Immature natural killer cell (primary cell): ENCODE measurements around the gene TECTB. TPM values are rescaled to one million over a fixed set of nuclear protein-coding genes. Genes with fewer than 3 reads are reported as not detected.

Source experiments
- DNase-seq, 3 donors: peaks; one replicate each; pipeline ENCODE4 v3.0.0; 2022; ENCODE audit warnings: mixed read lengths in 1 of 3
- H3K27ac Mint-ChIP-seq, 6 donors: one replicate each; pipeline ENCODE4 v1.8.0; 2020; ENCODE audit warnings: mixed read lengths in 6 of 6, mild to moderate bottlenecking in 5 of 6, inconsistent platforms in 4 of 6, moderate library complexity in 3 of 6
- H3K27me3 Mint-ChIP-seq, 3 donors: one replicate each; pipeline ENCODE4 v1.8.0; 2020 to 2021; ENCODE audit warnings: low read depth in 3 of 3, mild to moderate bottlenecking in 3 of 3, mixed read lengths in 3 of 3, moderate library complexity in 3 of 3, inconsistent platforms in 1 of 3
- H3K36me3 Mint-ChIP-seq, 3 donors: one replicate each; pipeline ENCODE4 v1.8.0; 2020; ENCODE audit warnings: mixed read lengths in 3 of 3, inconsistent platforms in 2 of 3, mild to moderate bottlenecking in 2 of 3
- H3K4me1 Mint-ChIP-seq, 2 donors: one replicate each; pipeline ENCODE4 v1.8.0; 2020; ENCODE audit warnings: inconsistent platforms in 2 of 2, mild to moderate bottlenecking in 2 of 2, mixed read lengths in 2 of 2, moderate library complexity in 1 of 2
- H3K4me3 Mint-ChIP-seq, 5 donors: one replicate each; pipeline ENCODE4 v1.8.0; 2020; ENCODE audit warnings: mild to moderate bottlenecking in 5 of 5, mixed read lengths in 5 of 5, inconsistent platforms in 3 of 5, moderate library complexity in 3 of 5
- H3K9me3 Mint-ChIP-seq, 6 donors: one replicate each; pipeline ENCODE4 v1.8.0; 2020; ENCODE audit warnings: mild to moderate bottlenecking in 6 of 6, mixed read lengths in 6 of 6, inconsistent platforms in 4 of 6, moderate library complexity in 3 of 6
- polyA plus RNA-seq, 3 donors: library from polyadenylated mRNA; unstranded; fragments of 300-500 nt; fragmentation: Illumina TruSeq; gene quantifications; one replicate each; pipeline ENCODE4 v1.2.3, GENCODE V29; 2021

The TECTB gene
- polyA plus RNA-seq = not detected

DNA sequence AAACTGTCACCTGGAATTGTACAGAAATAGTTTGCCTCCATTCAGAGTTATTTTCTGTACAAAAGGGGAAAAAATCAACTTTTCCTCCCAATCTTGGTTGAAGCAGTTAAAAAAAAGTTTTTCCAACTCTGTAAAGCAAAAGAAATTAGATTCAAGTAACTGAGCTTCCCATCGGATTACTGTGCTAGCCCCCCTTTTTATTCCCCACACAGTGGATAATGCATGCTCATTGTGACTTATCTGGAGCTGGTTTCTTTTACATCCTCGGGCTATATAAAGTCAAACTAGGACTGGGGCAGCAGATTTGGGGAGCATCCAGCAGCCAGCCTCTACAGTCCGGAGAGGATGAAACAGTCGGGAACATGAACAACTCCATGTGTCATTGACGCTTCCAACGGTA, at the start of gene TECTB:
TSS of gene TECTB (plus strand) at position 301 of the 400 bp plus-strand sequence. CDS start 335 bp downstream, outside the sequence.
- no peak for DNase-seq
- H3K36me3 Mint-ChIP-seq = no peaks in the 10 kb centered on the region

DNA sequence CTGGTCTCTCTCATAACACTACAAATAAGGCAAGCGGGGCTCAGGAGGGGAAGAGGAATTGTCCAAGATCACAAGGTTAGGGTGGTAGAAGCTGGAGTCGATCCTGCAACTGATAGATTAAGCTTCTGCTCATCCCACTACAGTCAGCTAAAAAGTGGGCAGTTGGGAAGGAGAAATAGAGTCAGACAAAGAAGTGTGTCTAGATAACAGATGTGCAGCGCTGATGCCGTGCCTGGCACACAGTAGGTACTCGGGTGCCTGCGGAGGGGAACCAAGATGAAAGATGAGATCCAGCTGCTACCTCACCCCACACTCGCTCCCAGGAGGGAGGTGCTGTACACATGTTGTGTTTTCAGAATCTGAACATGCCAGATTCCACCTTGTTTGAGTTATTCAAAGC, 48.1 kb upstream of the TECTB start:
- Mint-ChIP-seq H3K9me3 (no peaks in the 10 kb centered on the region), H3K4me1 (no peaks in the 10 kb centered on the region), H3K36me3 (no peaks in the 10 kb centered on the region), H3K27ac (no peak overlapping the region), H3K4me3 (no peak overlapping the region), H3K27me3 (peaks cover 0 to 7% (median 4%) of the 10 kb centered on the region in 3 donors)
- no peak for DNase-seq

More for the DNA sequence above, at the start of gene TECTB:
- Mint-ChIP-seq H3K4me1 (no peaks in the 10 kb centered on the region), H3K9me3 (no peaks in the 10 kb centered on the region), H3K27me3 (peaks cover 0 to 4% (median 0%) of the 10 kb centered on the region in 3 donors), H3K4me3 (no peak within 1 kb of the TSS), H3K27ac (no peak within 1 kb of the TSS)

DNA sequence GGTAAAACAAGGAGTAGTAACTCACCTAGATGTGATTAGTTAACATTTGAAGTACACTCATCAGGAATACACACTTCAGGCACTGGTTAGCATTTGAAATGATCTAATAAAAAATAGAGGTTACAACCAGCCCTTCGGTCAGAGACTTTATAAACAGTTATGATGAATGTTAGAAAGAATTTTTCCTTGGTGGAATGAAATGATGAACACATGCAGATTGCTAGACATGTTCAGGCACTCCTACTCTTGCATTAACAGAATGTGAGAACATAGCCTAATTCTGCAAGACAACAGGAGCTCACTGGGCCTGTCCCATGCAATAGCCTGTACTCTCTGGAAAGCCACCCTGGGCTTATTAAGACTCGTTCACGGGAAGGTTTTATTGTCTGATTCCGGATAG, 47.3 kb upstream of the TECTB start:
- Mint-ChIP-seq H3K4me1 (no peaks in the 10 kb centered on the region), H3K27me3 (peaks cover 0 to 7% (median 4%) of the 10 kb centered on the region in 3 donors), H3K4me3 (no peak overlapping the region), H3K9me3 (peaks cover under 1 to 3% (median 2%) of the 10 kb centered on the region in 6 donors), H3K27ac (no peak overlapping the region), H3K36me3 (peaks cover 0 to 1% (median 0%) of the 10 kb centered on the region in 3 donors)
- no peak for DNase-seq

DNA sequence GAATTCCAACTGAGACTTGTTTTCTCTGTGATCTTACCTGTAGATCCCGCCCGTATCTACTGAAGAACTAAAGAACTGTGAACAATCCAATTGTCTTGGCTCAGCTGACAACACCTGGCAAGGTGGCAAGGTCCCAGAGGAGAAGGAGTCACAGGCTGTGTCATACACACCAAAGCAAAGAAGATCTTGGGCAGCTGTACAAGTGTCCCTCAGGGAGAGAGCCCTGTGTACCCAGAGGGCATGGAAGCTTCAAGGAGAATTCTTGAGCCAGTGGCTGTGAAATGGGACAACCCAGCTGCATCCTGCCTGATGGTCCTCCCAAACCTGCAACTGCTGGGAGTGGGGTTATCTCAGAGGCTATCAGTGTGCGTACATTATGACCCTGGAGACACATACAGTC, 46.7 kb upstream of the TECTB start:
- Mint-ChIP-seq H3K9me3 (peaks cover 2 to 8% (median 6%) of the 10 kb centered on the region in 6 donors), H3K27ac (no peak overlapping the region), H3K4me3 (no peak overlapping the region), H3K27me3 (peaks cover 0 to 7% (median 3%) of the 10 kb centered on the region in 3 donors), H3K4me1 (no peaks in the 10 kb centered on the region), H3K36me3 (peaks cover 0 to 4% (median 0%) of the 10 kb centered on the region in 3 donors)
- DNase-seq = no peak

DNA sequence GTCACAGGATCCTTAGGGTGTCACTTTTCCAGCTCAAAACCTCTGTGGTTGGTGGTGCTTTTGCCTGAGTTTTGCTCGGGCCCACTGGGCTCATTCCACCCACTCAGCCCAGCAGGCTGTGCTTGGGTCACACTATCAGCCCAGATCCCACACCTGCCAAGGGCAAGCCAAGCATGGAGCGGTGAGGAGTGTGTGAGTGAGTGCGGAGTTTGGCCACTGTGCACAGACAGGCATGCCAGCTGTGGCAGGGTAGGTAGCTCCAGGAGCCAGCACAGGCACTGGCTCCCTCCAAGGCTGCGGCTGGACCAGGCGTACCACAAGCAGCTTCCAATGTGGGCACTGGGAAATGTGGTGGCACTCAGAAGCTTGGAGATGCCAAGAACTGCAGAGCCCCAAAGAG, 43.9 kb upstream of the TECTB start:
- H3K27me3 Mint-ChIP-seq = peaks cover 0 to 11% (median 3%) of the 10 kb centered on the region in 3 donors
- H3K4me3 Mint-ChIP-seq = no peak overlapping the region
- no peak for DNase-seq
- H3K36me3 Mint-ChIP-seq = peaks cover 0 to 4% (median 0%) of the 10 kb centered on the region in 3 donors
- H3K27ac Mint-ChIP-seq = no peak overlapping the region
- H3K4me1 Mint-ChIP-seq = no peaks in the 10 kb centered on the region
- H3K9me3 Mint-ChIP-seq = peaks cover 2 to 8% (median 6%) of the 10 kb centered on the region in 6 donors

DNA sequence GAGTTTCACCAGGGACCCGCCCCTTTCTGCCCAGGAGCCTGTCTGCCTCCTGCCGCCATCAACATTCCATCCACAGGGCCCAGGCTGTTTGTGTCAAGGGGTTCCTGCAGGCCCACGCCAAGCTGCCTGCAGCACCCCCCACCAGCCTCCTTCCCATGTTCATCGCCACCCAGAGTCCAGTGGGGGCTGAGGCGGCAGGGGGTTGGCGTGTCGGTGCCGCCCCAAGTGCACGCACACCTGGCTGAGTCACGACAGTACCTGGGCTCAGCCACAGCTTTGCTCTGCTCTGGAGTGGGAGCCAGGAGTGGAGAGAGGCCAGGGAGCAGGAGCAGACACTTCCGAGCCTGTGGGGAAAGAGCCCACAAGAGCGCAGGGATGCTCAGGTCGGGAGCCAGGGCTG, 42.8 kb upstream of the TECTB start:
- peaks cover 2 to 8% (median 6%) of the 10 kb centered on the region in 6 donors for H3K9me3 Mint-ChIP-seq
- no peak overlapping the region for H3K4me3 Mint-ChIP-seq
- peaks cover 0 to 11% (median 3%) of the 10 kb centered on the region in 3 donors for H3K27me3 Mint-ChIP-seq
- no peak overlapping the region for H3K27ac Mint-ChIP-seq
- H3K4me1 Mint-ChIP-seq = no peaks in the 10 kb centered on the region
- peaks cover 0 to 4% (median 0%) of the 10 kb centered on the region in 3 donors for H3K36me3 Mint-ChIP-seq
- DNase-seq = no peak

DNA sequence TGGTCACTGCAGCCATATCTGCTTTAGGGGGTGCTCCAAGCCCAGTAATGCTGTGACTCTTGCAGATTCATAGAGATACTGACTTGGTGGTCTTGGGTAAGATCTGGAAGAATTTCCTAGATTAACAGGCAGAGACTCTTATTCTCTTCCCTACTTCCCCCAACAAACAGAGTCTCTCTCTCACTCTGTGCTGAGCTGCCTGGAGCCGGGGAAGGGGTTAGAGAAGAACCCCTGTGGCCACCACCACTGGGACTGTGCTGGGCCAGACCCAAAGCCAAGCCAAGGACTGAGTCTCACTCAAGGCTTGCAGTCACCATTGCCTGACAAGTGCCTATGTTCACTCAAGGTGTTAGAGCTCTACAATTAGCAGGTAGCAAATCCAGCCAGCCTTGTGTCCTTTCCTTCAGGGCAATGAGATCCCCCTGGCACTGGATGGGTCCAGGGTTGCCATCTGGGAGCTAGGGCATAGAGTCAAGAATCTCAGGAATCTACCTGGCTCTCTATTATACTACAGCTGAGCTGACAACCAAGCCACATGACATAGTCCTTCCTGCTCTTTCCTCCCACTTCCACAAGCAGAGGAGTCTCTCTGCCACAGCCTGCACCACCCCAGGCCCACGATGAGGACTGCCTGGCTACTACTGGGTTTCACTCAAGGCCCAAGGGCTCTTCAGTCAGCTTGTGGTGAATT, 41.4 kb upstream of the TECTB start:
- no peak for DNase-seq
- Mint-ChIP-seq H3K4me1 (no peaks in the 10 kb centered on the region), H3K36me3 (peaks cover 0 to 4% (median 0%) of the 10 kb centered on the region in 3 donors), H3K4me3 (no peak overlapping the region), H3K27me3 (peaks cover 1 to 11% (median 3%) of the 10 kb centered on the region in 3 donors), H3K27ac (no peak overlapping the region), H3K9me3 (peaks cover 2 to 8% (median 6%) of the 10 kb centered on the region in 6 donors)

DNA sequence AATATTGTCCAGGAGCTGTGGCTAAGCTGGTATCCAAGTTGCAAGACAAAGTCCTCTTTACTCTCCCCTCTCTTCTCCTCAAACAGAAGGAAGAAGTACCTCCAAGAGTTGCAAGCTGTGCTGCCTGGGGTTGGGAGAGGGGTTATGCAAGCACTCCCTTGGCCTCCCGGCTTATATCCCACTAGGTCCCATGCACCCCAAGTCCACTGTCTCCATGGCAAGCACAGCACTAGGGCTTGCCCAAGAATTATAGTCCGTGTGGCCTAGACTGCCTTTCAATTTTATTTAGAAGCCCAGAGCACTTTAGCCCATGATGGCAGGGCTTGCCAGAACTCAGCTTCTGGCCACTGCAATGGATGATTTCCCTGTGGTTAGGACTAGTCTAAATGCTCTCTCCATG, 40.4 kb upstream of the TECTB start:
- Mint-ChIP-seq H3K27ac (no peak overlapping the region), H3K4me1 (no peaks in the 10 kb centered on the region), H3K9me3 (peaks cover 2 to 8% (median 6%) of the 10 kb centered on the region in 6 donors), H3K4me3 (no peak overlapping the region), H3K36me3 (peaks cover 0 to 4% (median 0%) of the 10 kb centered on the region in 3 donors), H3K27me3 (peaks cover 1 to 11% (median 3%) of the 10 kb centered on the region in 3 donors)
- DNase-seq = no peak

DNA sequence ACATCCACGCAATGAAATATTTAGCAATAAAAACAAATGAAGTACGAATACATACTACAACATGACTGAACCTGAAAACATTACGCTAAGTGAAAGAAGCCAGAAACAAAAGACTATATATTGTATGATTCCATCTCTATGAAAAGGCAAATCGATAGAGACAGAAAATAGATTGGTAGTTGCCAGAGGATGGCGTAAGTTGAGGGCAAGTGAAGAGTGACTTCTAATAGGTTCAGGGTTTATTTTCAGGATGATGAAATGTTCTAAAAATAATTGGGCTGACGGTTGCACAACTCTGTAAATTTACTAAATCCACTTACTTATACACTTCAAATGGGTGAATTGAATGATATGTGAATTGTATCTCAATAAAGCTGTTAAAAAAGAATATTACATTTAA, 39.5 kb upstream of the TECTB start:
- Mint-ChIP-seq H3K4me1 (no peaks in the 10 kb centered on the region), H3K36me3 (peaks cover 0 to 4% (median 0%) of the 10 kb centered on the region in 3 donors), H3K27me3 (peaks cover 1 to 6% (median 3%) of the 10 kb centered on the region in 3 donors), H3K4me3 (no peak overlapping the region), H3K9me3 (peaks cover 4 to 8% (median 8%) of the 10 kb centered on the region in 6 donors), H3K27ac (no peak overlapping the region)
- no peak for DNase-seq

DNA sequence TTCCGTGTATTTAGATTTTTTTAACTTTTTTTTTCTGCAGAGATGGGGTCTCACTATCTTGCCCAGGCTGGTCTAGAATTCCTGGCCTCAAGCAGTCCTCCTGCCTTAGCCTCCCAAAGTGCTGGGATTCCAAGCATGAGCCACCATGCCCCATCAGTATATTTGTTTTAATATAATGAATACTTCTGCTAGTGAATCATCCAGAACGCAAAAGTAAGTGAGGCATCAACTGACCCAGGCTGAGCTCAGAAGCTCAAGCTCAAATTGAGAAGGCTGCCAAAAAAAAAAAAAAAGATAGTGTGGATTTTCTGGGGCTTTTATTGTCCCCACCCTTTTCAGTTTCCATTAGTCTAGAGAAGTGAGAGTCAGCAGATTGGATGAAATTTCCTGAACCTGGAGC, 39.0 kb upstream of the TECTB start:
- no peak for DNase-seq
- Mint-ChIP-seq H3K36me3 (peaks cover 0 to 4% (median 0%) of the 10 kb centered on the region in 3 donors), H3K4me1 (no peaks in the 10 kb centered on the region), H3K27ac (peak overlapping the region in 1 of 6 donors; percentile 51), H3K9me3 (peaks cover 4 to 13% (median 8%) of the 10 kb centered on the region in 6 donors), H3K4me3 (no peak overlapping the region), H3K27me3 (peaks cover 1 to 6% (median 3%) of the 10 kb centered on the region in 3 donors)

DNA sequence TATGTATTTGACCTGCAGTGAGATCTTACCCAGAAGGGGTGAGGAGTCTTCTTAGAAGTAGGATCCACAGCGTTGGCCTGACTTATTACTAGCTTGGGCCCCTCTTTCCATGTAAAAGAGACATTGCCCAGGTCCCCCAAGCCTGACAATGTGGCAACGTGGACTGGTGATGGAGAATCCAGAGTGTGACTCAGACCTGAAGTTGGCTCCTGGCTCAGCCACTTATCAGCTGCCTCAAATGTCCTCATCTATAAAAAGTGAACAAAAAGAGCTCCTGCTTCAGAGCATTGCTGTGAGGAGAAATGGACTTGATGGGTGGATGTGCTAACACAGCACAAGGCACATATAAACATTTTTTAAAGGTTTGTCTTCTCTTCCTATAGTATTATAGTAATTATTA, 35.4 kb upstream of the TECTB start:
- no peak for DNase-seq

DNA sequence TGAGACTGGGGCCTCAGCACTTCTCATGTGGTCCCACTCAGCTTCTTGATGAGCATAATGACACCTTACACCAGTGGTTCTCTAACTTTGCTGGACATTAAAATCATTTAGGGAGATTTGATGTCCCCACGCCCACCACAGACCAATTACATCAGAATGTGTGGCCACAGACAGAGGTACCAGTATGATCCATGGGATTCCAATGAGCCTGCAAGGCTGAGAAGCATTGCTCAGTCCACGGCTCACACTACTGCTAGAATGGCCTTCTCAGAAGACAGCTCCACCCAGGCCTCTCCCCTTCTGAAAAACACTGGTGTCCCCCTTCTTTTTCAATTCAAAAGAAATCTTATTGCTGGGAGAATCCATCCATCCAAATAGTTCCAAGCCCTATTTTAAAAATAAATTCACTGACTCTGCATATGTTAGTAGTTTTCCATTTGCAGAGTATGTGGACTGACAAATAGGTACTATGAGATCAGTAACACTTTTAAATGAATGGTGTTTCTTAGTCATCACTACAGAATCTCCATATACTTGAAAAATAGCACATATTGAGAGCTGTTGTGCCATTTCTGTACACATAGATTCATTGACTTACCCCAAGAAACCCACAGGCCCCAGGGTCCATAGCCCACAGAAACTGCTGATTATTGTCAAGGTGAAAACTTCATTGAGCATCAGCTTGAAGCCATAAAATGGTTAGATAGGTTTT, 34.5 kb upstream of the TECTB start:
- H3K27me3 Mint-ChIP-seq = peaks cover 0 to 3% (median 3%) of the 10 kb centered on the region in 3 donors
- no peak overlapping the region for H3K4me3 Mint-ChIP-seq
- H3K4me1 Mint-ChIP-seq = no peaks in the 10 kb centered on the region
- H3K9me3 Mint-ChIP-seq = peaks cover 0 to 22% (median 6%) of the 10 kb centered on the region in 6 donors
- H3K27ac Mint-ChIP-seq = no peak overlapping the region
- no peaks in the 10 kb centered on the region for H3K36me3 Mint-ChIP-seq
- no peak for DNase-seq

More for the DNA sequence above, 35.4 kb upstream of the TECTB start:
- Mint-ChIP-seq H3K27me3 (peaks cover 0 to 4% (median 3%) of the 10 kb centered on the region in 3 donors), H3K4me1 (no peaks in the 10 kb centered on the region), H3K27ac (no peak overlapping the region), H3K4me3 (no peak overlapping the region), H3K9me3 (peaks cover 0 to 22% (median 6%) of the 10 kb centered on the region in 6 donors), H3K36me3 (no peaks in the 10 kb centered on the region)

DNA sequence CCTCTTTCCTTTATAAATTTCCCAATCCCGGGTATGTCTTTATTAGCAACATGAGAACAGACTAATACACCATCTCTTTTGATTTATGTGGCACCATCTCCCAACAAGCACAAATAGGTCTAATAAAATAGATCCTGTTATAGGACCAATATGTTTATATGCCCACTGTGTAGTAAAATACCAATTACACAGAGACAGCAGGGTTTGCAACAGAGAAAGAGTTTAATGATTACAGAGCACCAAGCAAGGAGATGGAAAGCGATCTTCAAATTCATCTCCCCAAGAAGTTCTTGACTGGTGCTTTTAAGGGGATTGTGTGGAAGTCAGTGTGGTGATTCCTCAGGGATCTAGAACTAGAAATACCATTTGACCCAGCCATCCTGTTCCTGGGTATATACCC, 33.5 kb upstream of the TECTB start:
- DNase-seq = no peak
- no peaks in the 10 kb centered on the region for H3K4me1 Mint-ChIP-seq
- H3K9me3 Mint-ChIP-seq = peaks cover 0 to 22% (median 6%) of the 10 kb centered on the region in 6 donors
- H3K27ac Mint-ChIP-seq = no peak overlapping the region
- H3K4me3 Mint-ChIP-seq = no peak overlapping the region
- peaks cover 0 to 3% (median 3%) of the 10 kb centered on the region in 3 donors for H3K27me3 Mint-ChIP-seq
- no peaks in the 10 kb centered on the region for H3K36me3 Mint-ChIP-seq

DNA sequence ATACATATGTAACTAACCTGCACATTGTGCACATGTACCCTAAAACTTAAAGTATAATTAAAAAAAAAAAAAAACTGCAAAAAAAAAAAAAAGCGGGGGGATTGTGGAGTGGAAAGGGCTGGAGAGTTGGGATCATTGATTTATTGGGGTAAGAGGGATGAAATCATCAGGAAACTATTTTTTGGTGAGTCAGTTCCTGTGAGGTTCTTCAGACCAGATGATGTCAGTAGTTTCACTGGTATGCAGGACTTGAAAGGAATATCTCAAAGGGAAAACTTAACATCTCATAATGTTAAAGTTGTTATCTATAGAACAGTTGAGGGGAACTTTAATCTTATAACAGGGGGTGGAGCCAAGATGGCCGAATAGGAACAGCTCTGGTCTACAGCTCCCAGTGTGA, 32.6 kb upstream of the TECTB start:
- no peaks in the 10 kb centered on the region for H3K4me1 Mint-ChIP-seq
- no peak overlapping the region for H3K4me3 Mint-ChIP-seq
- H3K9me3 Mint-ChIP-seq = peaks cover 0 to 22% (median 6%) of the 10 kb centered on the region in 6 donors
- DNase-seq = no peak
- H3K36me3 Mint-ChIP-seq = no peaks in the 10 kb centered on the region
- H3K27ac Mint-ChIP-seq = no peak overlapping the region
- peaks cover 1 to 3% (median 2%) of the 10 kb centered on the region in 3 donors for H3K27me3 Mint-ChIP-seq
